ENCODE measurements around the gene SCYGR1. TPM values are rescaled to one million over a fixed set of nuclear protein-coding genes. Genes with fewer than 3 reads are reported as not detected.
"Not testable (repeated sequence)": the region's sequence is repeated elsewhere in the genome, so short reads cannot be mapped to it uniquely, and the experiment has no call there.

SCYGR1 gene
- total RNA-seq, 1 experiment from 2014 or later: not detected

DNA sequence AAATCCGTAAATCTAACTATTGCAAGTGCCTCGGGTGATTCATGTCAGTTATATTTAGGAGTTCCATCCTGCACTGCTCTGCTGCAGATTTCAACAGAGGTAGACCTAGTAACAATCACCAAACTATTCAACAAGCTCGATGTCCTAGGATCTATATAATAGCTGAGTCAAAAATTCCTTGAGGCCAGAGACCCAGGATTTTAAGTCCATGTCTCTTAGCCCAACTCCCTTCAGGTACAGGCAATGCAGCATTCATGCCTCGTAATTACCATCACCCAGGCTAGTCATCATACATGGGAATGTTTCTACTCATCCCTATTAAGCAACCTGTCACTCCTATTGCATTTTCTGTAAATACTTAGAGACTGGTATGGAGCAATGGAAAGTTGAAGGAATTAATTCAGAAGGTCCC lies 9.4 kb downstream of the SCYGR1 start:
- DNase-seq (ENCODE audit: low read depth): no peak
- in situ Hi-C loops (cut with HindIII; ENCODE audit: low pct_unique_long_range_greater_than_20kb, low sequenced_read_pairs): no loop called here

DNA sequence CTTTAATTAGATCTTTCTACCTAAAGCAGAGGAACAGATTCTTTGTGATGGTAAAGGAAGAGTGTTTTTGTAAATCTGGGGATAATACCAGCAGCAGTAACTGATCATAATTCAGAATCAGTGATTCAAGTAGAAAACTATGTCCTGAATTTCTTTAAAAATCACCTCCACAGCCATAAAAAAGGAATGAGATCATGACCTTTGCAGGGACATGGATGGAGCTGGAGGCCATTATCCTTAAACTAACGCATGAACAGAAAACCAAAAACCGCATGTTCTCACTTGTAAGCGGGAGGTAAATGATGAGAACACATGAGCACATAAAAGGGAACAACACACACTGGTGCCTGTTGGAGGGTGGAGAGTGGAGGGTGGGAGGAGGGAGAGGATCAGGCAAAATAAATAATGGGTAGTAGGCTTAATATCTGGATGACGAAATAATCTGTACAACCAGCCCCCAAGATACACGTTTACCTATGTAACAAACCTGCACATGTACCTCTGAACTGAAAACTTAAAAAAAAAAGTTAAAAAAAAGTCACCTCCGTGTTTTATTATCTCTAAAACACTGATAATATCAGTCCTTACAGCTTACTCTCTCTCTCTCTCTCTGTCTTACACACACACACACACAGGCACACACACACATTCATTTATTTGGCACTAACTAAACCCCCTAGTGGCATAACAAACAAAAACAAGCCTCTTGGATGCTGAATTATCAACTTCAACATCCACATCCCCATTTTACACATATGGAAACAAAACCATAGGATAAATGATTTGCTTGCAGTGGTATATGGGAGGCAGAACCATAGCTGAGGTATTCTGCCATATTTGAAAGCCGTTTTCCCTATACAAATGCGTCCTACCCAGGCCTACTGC lies 10.0 kb downstream of the SCYGR1 start:
- in situ Hi-C loops (cut with HindIII; ENCODE audit: low pct_unique_long_range_greater_than_20kb, low sequenced_read_pairs): no loop called here
- DNase-seq (ENCODE audit: low read depth): no peak

DNA sequence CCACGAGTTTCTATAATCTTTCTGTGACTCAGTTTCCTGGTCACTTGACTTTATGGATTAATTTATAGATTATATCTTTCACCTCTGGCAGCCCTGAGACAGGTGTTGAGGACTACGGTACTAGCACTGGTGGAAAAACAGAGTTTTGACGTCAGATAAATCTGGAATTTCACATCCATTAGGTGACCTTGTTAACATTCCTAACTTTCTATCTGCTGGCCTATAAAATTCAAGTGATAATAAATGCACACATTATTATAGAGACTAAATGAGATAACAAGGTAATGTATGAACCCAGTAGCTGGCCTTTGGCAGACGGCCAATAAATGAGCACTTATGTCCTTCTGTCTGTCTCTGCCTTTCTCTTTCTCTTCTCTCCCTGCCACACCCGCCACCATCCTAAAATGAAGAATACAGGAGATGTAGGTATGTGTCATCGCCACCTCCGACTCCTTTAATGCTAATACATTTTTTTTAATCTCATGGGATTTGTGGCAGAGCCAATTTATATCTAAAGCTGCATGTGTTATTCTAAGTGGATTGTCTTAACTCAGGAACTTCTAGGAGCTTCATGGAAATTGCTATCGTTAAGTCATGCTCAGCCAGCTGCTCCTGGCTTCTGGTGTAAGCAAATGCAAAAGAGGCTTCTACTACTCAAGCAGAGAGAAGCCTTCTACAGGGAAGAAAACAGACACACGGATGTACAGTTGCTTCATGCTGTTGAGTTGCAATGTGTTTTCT lies 10.9 kb downstream of the SCYGR1 start:
- DNase-seq (ENCODE audit: low read depth): peak; percentile 8
- in situ Hi-C loops (cut with HindIII; ENCODE audit: low pct_unique_long_range_greater_than_20kb, low sequenced_read_pairs): no loop called here

DNA sequence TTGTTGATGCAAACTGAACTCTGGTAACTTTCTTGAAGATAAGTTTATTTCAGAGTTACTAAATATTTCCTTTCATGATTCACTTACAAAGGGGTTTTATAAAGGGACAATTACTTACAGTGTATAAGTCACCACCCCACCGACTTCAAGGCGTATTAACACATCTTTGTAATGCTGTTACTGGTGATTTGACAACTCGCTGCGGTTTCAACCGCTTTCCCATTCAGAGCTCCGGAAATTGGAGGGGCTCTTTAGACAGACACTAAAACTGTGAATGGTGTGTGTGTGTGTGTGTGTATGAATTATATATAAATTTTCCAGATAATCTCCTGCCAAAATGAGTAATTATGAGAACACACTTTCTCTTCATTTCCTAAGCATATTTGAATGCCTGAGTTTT lies 13.6 kb downstream of the SCYGR1 start:
- in situ Hi-C loops (cut with HindIII; ENCODE audit: low pct_unique_long_range_greater_than_20kb, low sequenced_read_pairs): no loop called here
- no peak for DNase-seq (ENCODE audit: low read depth)

DNA sequence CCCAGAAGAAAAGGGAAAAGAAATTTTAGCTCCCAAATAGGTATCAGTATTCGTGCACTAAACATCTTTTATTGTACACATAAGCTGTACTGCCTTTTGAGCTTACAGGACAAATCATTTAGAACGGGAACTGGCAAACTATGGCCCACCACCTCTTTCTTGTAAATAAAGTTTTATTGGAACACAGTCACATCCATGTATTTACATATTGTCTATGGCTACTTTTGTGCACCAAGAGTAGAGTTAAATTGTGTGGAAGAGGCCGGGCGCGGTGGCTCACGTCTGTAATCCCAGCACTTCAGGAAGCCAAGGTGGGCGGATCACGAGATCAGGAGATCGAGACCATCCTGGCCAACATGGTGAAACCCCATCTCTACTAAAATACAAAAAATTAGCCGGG lies 14.4 kb downstream of the SCYGR1 start:
- DNase-seq (ENCODE audit: low read depth): no peak
- in situ Hi-C loops (cut with HindIII; ENCODE audit: low pct_unique_long_range_greater_than_20kb, low sequenced_read_pairs): no loop called here

DNA sequence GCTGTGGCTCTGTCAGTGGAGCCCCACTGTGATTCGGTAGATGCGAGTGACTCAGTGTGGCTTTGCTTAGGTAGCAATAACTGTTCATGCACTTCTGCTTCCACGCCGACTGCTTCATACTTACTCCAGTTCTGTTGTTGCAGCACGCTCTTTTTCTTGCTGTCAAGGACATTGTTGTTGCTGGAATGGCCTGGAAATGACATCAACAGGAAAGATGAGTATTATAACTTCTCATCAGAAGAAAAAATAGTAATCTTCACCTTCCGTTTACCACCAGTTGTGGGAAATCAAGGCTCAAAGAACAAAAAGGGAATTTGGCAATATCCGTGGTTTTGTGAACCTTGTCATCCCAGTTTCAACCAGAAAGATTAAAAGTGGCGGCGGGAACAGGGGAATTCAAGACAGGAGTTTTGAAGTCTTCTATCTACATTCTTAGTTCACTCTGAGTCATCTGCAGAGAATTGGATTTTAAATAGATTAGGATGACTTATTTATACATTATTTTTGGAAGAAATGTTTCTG lies 16.9 kb downstream of the SCYGR1 start:
- DNase-seq (ENCODE audit: low read depth): no peak
- in situ Hi-C loops (cut with HindIII; ENCODE audit: low pct_unique_long_range_greater_than_20kb, low sequenced_read_pairs): no loop called here

DNA sequence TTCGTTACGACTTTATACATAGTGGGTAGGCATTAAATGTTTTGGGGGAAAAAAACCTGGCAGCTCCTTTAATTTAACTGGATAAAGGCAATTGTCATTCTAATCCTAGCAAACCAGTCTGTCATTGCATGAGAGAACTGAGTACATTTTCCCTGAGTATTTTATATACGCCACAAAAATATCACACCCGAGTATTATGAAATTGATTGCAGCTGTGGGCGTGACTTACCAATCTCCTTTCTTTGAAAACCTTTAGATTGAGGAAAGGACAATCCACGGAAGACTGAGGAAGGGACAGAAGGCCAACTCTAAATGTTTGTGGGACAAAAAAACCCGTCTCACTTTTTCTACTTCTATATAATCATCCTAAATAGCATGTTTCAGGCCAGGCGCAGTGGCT lies 17.7 kb downstream of the SCYGR1 start:
- no peak for DNase-seq (ENCODE audit: low read depth)
- in situ Hi-C loops (cut with HindIII; ENCODE audit: low pct_unique_long_range_greater_than_20kb, low sequenced_read_pairs): no loop called here

DNA sequence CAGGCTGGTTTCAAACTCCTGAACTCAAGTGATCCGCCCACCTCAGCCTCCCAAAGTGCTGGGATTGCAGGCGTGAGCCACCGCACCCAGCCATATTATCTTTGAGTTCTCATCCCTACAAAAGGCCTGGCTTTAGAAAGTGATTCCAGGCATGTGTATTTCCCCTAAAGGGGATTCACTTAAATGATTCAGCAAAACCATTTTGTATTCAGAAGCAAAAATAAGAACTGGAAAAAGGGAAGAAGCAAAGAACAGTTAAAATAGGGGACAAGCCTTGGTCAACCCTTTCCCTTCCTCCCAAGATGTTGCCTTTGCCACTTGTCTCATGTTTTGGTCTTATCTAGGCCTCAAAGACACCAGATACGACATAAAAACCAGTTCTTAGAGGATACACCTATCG lies 19.2 kb downstream of the SCYGR1 start:
- DNase-seq (ENCODE audit: low read depth): no peak
- in situ Hi-C loops (cut with HindIII; ENCODE audit: low pct_unique_long_range_greater_than_20kb, low sequenced_read_pairs): no loop called here

DNA sequence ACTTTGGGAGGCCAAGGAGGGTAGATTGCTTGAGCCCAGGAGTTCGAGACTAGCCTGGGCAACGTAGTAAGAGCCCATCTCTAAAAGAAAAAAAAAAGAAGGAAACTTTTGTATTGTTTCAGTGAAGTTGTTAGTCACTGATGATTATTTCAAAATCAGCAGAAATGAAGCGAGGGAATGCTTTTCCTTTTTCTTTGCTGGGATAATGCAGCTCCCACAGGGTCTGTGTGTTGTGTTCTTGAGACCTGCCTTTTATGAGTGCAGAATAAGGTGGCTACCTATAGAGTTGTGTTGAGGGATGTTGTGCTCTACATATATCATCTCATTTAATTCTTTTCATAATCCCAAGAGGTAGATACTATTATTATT lies 20.3 kb downstream of the SCYGR1 start:
- no peak for DNase-seq (ENCODE audit: low read depth)

DNA sequence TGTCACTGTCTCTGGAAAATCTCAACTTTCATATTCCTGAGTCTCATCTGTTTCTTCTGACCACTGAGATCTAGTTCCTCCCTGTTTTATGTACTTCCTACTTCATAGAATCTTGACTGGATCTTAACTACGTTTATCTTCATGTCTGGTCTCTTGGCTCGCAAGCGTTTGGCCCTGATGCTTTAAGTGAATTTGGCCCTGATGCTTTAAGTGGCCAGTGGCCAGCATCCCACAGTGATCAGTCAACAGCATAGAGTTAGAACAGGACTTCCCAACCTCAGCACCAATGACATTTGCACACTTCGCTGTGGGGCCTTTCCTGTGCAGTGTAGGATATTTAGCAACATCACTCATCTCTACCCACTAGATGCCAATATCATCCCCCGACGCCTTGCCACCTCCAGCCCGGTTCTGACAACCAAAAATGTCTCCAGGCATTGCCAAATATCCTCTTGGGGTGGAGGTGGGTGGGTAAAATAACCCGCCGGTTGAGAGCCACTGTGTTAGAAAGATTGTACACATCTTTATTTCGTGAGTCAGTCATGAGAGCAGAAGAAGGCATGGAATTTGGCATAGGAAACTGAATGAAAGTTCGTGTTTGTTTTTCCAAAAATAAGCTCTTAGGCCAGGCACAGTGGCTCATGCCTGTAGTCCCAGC lies 20.9 kb downstream of the SCYGR1 start:
- DNase-seq (ENCODE audit: low read depth): no peak
- in situ Hi-C loops (cut with HindIII; ENCODE audit: low pct_unique_long_range_greater_than_20kb, low sequenced_read_pairs): no loop called here

More for the DNA sequence above, 20.3 kb downstream of the SCYGR1 start:
- in situ Hi-C loops (cut with HindIII; ENCODE audit: low pct_unique_long_range_greater_than_20kb, low sequenced_read_pairs): no loop called here

DNA sequence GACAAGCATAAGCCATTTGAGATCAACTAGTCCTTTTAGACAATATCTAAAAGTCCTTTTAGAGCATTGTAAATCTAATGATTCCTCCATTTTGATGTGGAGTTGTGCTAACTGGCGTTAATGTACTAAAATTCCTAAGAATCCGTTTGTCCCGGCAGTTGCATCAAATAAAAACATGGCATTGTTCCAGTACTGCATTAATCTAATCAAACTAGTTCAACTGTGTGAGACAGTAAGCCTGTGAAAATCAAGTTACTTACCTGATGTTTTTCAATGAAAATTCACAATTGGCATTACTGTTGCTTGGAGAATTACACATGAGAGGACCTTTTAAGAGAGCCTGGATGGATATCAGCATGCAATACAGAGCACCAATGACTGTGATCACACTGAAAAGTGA lies 21.9 kb downstream of the SCYGR1 start:
- in situ Hi-C loops (cut with HindIII; ENCODE audit: low pct_unique_long_range_greater_than_20kb, low sequenced_read_pairs): no loop called here
- DNase-seq (ENCODE audit: low read depth): no peak

DNA sequence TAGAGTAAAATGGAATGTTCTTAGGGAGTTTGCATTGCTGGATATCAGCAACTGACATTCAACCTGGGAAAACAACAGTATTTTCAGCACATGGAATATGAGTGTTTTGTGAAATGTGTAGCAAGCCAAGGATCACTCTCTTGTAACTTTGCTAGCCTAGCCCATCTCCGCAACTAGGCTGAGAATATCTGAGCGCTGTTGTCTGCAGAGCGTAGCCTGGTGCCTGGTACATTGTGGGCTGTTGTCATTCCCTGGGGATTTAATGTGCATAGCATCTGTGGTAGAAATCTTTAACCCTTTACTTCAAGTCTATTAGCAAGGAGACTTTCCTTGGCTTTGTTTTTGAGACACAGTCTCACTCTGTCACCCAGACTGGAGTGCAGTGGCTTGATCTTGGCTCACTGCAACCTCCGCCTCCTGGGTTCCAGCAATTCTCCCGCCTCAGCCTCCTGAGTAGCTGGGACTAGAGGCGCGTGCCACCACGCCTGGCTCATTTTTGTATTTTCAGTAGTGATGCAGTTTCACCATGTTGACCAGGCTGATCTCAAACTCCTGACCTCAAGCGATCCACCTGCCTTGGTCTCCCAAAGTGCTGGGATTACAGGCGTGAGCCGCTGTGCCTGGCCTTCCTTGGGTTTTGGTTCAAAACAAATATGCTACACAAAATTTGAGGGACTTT lies 23.0 kb downstream of the SCYGR1 start:
- DNase-seq (ENCODE audit: low read depth); in situ Hi-C loops (cut with HindIII; ENCODE audit: low pct_unique_long_range_greater_than_20kb, low sequenced_read_pairs): not testable (repeated sequence)

DNA sequence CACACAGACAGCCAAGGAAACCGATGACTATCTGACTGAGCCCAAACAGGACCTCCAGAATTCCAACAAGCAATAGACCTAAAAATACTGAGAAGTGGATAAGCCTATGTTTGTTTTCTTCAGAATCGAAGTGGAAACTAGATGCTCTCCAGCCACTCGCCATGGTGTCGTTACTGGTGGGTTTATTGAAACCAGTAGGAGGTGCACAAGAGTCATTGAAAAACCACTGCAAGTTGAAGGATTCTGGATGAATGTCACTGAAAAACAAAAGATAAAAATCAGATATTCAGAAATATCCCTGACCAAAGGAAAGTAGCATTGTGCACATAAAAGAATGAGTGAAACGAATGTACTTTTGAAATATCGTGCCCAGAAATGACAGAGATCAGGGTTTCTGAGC lies 24.0 kb downstream of the SCYGR1 start:
- in situ Hi-C loops (cut with HindIII; ENCODE audit: low pct_unique_long_range_greater_than_20kb, low sequenced_read_pairs): no loop called here
- no peak for DNase-seq (ENCODE audit: low read depth)

DNA sequence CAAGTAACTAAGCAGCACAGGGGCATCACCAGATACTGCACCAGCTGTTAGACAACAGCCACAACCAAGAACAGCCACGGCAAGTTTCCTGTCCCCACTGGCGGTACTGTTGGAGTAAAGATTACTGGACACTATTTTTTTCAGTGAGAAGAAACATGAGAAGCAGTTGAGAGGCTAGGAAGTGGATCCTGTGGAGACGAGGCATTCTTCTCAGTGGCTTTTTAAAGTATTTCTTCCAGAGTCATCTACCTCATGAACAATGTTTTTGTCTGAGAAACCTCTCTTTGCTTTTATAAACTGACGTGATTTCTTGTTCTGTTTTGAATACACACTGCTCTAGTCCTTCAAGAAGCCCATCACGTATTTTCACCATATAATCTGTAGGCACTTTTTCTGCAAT lies 27.4 kb downstream of the SCYGR1 start:
- in situ Hi-C loops (cut with HindIII; ENCODE audit: low pct_unique_long_range_greater_than_20kb, low sequenced_read_pairs): no loop called here
- no peak for DNase-seq (ENCODE audit: low read depth)

DNA sequence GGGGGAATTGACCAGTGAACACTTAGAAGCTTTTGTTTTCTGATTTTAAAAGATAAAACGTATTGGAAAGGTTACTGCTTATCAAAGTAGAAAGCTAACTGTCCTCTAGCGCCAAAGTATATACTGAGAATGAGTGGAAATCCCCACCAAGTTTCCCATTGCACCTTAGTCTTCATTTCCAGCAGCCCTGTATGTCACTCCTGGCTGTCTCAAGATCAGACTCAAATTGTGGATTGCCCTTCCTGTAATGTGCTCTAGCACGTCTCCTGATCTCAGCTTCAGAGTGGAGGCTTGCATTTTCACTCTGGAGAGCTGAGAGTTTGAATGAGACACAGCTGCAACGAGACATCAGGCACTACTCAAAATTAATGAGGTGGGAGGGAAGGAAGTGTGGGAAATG lies 36.1 kb downstream of the SCYGR1 start:
- in situ Hi-C loops (cut with HindIII; ENCODE audit: low pct_unique_long_range_greater_than_20kb, low sequenced_read_pairs): no loop called here
- DNase-seq (ENCODE audit: low read depth): no peak

DNA sequence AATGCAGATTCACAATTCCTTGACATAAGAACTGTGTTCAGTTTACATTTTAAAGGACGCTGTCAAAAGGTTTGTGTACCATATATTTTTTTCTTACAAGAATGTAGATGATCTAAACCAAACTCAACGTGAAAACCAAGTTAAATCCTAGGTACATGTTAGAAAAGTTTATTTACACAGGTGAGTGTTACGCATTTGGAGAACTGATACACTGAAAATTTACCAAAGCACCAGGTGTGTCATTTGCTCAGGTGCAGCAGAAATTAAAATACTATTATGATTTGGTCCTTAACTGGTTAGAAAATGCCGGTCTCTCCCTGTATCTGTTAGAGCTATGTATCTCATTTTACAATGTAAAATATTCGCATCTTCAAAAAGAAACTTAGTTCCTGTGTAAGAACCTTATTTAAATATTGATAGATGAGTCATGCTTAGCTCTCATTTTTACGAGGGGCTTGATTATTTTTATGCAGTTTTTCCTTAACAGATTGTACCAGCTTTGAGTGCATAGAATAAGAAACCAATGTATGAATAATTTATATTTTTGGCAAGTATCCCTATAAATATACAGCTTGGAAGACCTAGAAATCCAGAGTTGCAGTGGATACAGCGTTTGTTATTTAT lies 37.6 kb downstream of the SCYGR1 start:
- DNase-seq (ENCODE audit: low read depth): no peak
- in situ Hi-C loops (cut with HindIII; ENCODE audit: low pct_unique_long_range_greater_than_20kb, low sequenced_read_pairs): no loop called here

DNA sequence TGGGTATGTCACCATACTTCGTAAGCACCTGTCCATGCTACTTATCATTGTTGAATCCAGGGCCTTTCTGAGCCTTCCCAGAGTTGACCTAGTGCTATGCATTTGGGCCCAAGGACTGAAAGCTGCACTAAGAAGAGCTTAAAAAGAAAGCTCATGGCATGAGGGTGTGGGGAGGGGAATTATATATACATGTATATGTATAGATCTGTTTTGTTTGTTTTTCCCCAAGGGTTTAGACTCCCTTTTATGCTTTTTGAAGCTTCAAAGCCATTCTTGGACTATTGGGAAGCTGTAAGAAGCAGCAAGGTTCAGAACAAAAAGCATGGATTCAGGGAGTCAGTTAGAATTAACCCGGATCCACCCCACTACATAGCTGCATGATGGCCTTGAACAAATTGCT lies 39.4 kb downstream of the SCYGR1 start:
- DNase-seq (ENCODE audit: low read depth): no peak

DNA sequence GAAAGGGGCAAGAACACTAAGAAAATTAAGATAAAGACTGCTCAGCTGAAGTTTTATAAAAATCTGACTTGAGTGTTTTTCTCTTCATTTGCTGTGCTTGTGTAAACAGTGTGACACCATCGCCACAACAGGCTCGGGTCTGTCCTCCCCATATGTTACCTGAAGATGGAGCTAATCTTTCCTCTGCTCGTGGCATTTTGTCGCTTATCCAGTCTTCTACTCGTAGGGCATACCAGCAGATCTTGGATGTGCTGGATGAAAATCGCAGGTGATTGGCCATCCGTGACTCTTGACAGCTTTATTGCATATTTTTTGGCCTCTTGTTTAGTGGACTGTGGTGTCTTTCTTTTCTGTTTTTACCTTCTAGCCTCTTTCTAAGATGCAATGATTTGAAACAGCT lies 40.6 kb downstream of the SCYGR1 start:
- peak; percentile 63 for DNase-seq (ENCODE audit: low read depth)
- in situ Hi-C loops (cut with HindIII; ENCODE audit: low pct_unique_long_range_greater_than_20kb, low sequenced_read_pairs): no loop called here

More for the DNA sequence above, 39.4 kb downstream of the SCYGR1 start:
- in situ Hi-C loops (cut with HindIII; ENCODE audit: low pct_unique_long_range_greater_than_20kb, low sequenced_read_pairs): no loop called here

Measured in Caki2 (cell line).